HEK293T (cell line): ENCODE measurements around the gene NEO1.

ENCODE experiments used
- CTCF ChIA-PET: fragments of 350-600 bp; formaldehyde crosslinking; extraction: SDS; loops from one replicate; lab custom pipeline; 2021; ENCODE audit warnings: antibody characterized with exemption, inconsistent platforms; lab: Yijun Ruan, JAX
- POLR2A ChIA-PET: fragments of 350-600 bp; formaldehyde crosslinking; extraction: SDS; loops from one replicate; lab custom pipeline; 2020; ENCODE audit warnings: antibody characterized with exemption, inconsistent platforms; lab: Yijun Ruan, JAX
- DNase-seq: peaks from one replicate; pipeline ENCODE4 v3.0.0; 2012; ENCODE audit warnings: mixed read lengths; ENCODE audit errors: extremely low spot score
- ARNT ChIP-seq: fragments of 450-650 bp; IDR thresholded peaks from 2 replicates; pipeline ENCODE4 v1.6.1; 2017; ENCODE audit warnings: mild to moderate bottlenecking
- BHLHE40 ChIP-seq: fragments of 450-650 bp; IDR thresholded peaks from 2 replicates; pipeline ENCODE4 v1.6.1; 2016; ENCODE audit warnings: mild to moderate bottlenecking, moderate library complexity, borderline replicate concordance
- CTBP1 ChIP-seq: fragments of 450-650 bp; IDR thresholded peaks from 2 replicates; pipeline ENCODE4 v1.6.1; 2016; ENCODE audit warnings: borderline replicate concordance
- ELF4 ChIP-seq: fragments of 450-650 bp; IDR thresholded peaks from 2 replicates; pipeline ENCODE4 v1.6.1; 2017; ENCODE audit warnings: antibody characterized with exemption
- FOXA1 ChIP-seq: fragments of 450-650 bp; IDR thresholded peaks from 2 replicates; pipeline ENCODE4 v1.6.1; 2016; ENCODE audit warnings: mild to moderate bottlenecking
- FOXK2 ChIP-seq: fragments of 450-650 bp; IDR thresholded peaks from 2 replicates; pipeline ENCODE4 v1.6.1; 2016; ENCODE audit warnings: mild to moderate bottlenecking
- FOXM1 ChIP-seq: fragments of 450-650 bp; IDR thresholded peaks from 2 replicates; pipeline ENCODE4 v1.6.1; 2017; ENCODE audit warnings: mild to moderate bottlenecking, borderline replicate concordance
- HDGF ChIP-seq: fragments of 450-650 bp; IDR thresholded peaks from 2 replicates; pipeline ENCODE4 v1.6.1; 2017; ENCODE audit warnings: antibody characterized with exemption, borderline replicate concordance
- L3MBTL2 ChIP-seq: fragments of 450-650 bp; conservative IDR thresholded peaks from 2 replicates; pipeline ENCODE4 v1.6.1; 2016; ENCODE audit warnings: mild to moderate bottlenecking
- LEF1 ChIP-seq: fragments of 450-650 bp; IDR thresholded peaks from 2 replicates; pipeline ENCODE4 v1.6.1; 2017; ENCODE audit warnings: mild to moderate bottlenecking, borderline replicate concordance
- NFRKB ChIP-seq: fragments of 450-650 bp; IDR thresholded peaks from 2 replicates; pipeline ENCODE4 v1.6.1; 2016; ENCODE audit warnings: mild to moderate bottlenecking, moderate library complexity
- SP1 ChIP-seq: fragments of 450-650 bp; IDR thresholded peaks from 2 replicates; pipeline ENCODE4 v1.6.1; 2017
- SUZ12 ChIP-seq: fragments of 450-650 bp; IDR thresholded peaks from 2 replicates; pipeline ENCODE4 v1.6.1; 2016; ENCODE audit warnings: mild to moderate bottlenecking
- TARDBP ChIP-seq: fragments of 450-650 bp; IDR thresholded peaks from 2 replicates; pipeline ENCODE4 v1.6.1; 2016
- ZNF384 ChIP-seq: fragments of 450-650 bp; IDR thresholded peaks from 2 replicates; pipeline ENCODE4 v1.6.1; 2016
- TF ChIP-seq, protein P1 (sequence below): fragments of 450-650 bp; IDR thresholded peaks from 2 replicates; pipeline ENCODE4 v1.6.1; 2016

NEO1 gene

DNA sequence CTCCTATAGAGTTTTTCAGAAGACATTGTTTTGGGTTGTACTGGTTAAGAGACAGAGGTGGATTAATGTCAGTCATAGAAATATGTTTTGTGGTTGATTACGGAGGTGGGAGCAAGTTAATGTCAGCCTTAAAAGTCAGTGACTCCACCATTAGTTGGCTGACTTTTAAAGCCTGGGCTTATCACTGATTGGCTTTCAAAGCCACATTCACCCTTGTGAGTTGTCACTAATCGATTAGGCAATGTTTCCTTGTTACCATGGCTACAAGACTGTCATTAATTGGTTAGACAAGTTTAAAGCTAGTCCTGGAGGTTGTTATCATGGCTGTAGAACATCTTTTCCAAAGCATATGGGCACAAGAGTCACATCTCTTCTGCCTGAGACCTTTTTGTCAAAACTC lies 73.0 kb downstream of the NEO1 start:
- POLR2A ChIA-PET: no interaction called here
- CTCF ChIA-PET: no interaction called here
- no peak for DNase-seq
- no peak for TF ChIP-seq FOXM1
- no peak for TF ChIP-seq BHLHE40
- no peak for TF ChIP-seq ARNT
- TF ChIP-seq FOXK2: no peak
- no peak for TF ChIP-seq ELF4
- TF ChIP-seq TARDBP: no peak
- TF ChIP-seq LEF1: no peak
- TF ChIP-seq ZNF384: no peak
- no peak for TF ChIP-seq FOXA1
- TF ChIP-seq, protein P1, sequence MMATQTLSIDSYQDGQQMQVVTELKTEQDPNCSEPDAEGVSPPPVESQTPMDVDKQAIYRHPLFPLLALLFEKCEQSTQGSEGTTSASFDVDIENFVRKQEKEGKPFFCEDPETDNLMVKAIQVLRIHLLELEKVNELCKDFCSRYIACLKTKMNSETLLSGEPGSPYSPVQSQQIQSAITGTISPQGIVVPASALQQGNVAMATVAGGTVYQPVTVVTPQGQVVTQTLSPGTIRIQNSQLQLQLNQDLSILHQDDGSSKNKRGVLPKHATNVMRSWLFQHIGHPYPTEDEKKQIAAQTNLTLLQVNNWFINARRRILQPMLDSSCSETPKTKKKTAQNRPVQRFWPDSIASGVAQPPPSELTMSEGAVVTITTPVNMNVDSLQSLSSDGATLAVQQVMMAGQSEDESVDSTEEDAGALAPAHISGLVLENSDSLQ: no peak
- no peak for TF ChIP-seq SP1
- TF ChIP-seq L3MBTL2: no peak
- TF ChIP-seq HDGF: no peak
- TF ChIP-seq SUZ12: no peak
- TF ChIP-seq CTBP1: no peak
- no peak for TF ChIP-seq NFRKB

- ChIA-PET CTCF (interaction anchor here (0.7 kb wide), 1 partner anchor 138 kb away, joined by 3 read pairs; no protein-coding TSS in a partner anchor), POLR2A (no interaction called here)
- DNase-seq: peak; percentile 56
- TF ChIP-seq ARNT (no peak), FOXA1 (no peak), SP1 (no peak), TARDBP (no peak), FOXK2 (no peak), NFRKB (no peak), CTBP1 (no peak), LEF1 (no peak), FOXM1 (no peak), ZNF384 (no peak), SUZ12 (no peak), ELF4 (no peak), HDGF (no peak), BHLHE40 (no peak)
- TF ChIP-seq, protein P1: no peak
Measured at GRCh38 chr15:73127302-73127936, 75.2 kb downstream of the NEO1 start.

DNA sequence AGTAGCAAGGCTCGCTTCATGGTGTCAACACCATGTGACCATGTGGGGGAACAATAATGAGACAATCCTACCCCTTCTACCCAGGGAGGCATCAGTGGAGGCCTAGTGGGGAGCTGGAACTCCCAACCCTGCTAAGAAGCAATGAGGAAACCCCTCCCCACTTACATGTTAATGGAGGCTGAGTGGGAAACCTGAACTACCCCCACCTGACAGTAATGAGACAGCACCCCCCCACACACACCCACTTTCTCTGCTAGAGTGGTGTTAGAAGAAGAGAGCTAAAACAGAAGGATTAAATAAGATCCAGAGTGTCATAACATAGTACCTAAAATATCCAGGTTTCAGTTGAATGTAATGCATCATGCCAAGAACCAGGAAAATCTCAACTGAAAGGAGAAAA lies 78.6 kb downstream of the NEO1 start:
- TF ChIP-seq LEF1 (no peak), NFRKB (no peak), CTBP1 (no peak), SUZ12 (no peak), L3MBTL2 (no peak), SP1 (no peak), ZNF384 (no peak), FOXM1 (no peak), HDGF (no peak), ARNT (no peak), ELF4 (no peak), FOXK2 (no peak), FOXA1 (no peak), TARDBP (no peak), BHLHE40 (no peak)
- TF ChIP-seq, protein P1: no peak
- POLR2A ChIA-PET: interaction anchor here (0.5 kb wide), 1 partner anchor 14 kb away, joined by 3 read pairs; no protein-coding TSS in a partner anchor
- DNase-seq: no peak
- CTCF ChIA-PET: no interaction called here

DNA sequence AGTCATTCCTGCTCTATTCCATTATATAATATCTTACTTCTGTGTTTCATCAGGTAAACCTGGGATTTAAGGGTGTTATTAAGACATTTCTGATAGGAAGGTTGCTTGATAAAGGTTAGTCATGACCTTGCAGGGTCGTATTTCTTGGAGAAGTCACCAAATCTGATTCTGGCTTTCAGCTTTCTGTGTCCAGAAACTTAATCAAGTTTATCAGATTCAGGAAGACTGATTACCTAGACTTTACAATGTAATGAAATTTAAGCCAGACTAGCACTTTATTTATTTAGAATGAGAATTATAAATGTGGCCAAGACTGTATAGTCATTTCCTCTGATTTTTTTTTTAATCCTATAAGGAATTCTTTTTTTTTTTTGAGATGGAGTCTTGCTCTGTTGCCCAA lies 81.9 kb downstream of the NEO1 start:
- CTCF ChIA-PET: interaction anchor here (0.7 kb wide), 1 partner anchor 12 kb away, joined by 5 read pairs; no protein-coding TSS in a partner anchor
- TF ChIP-seq FOXA1 (no peak), BHLHE40 (no peak), FOXM1 (no peak), ELF4 (no peak), FOXK2 (no peak), CTBP1 (no peak)
- POLR2A ChIA-PET: no interaction called here
- no peak for DNase-seq

DNA sequence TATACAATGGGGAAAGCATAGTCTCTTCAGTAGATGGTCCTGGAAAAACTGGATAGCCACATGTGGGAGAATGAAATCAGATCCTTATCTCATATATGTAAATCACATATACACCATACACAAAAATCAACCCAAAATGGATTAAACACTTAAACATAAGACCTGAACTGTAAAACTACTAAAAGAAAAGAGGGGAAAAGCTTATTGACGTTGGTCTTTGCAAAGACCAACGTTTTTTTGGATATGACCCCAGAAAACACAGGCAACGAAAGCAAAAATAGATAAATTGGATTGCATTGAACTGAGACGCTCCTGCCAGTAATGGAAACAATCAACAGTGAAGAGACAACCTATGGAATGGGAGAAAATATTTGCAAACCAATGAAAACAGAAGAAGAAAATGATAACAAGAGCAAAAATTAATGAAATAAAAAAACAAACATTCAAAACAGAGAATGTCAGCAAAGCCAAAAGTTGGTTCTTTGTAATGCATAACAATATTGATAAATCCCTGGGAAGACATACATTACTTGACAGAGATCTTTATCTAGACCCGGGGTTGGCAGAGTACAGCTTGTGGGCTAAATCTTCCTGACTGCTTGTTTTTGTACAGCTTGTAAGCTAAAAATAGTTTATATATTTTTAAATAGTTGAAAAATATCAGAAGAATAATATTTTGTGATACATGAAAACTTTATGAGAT lies 86.9 kb downstream of the NEO1 start:
- ChIA-PET CTCF (no interaction called here), POLR2A (interaction anchor here (0.6 kb wide), 1 partner anchor 92 kb away, joined by 3 read pairs; no protein-coding TSS in a partner anchor)
- no peak for DNase-seq
- TF ChIP-seq SP1 (no peak), ZNF384 (no peak), L3MBTL2 (no peak), FOXM1 (no peak), NFRKB (no peak), SUZ12 (no peak), TARDBP (no peak), CTBP1 (no peak), FOXK2 (no peak), BHLHE40 (no peak), ARNT (no peak), LEF1 (no peak), ELF4 (no peak), FOXA1 (no peak), HDGF (no peak)
- TF ChIP-seq, protein P1: no peak
